ENCODE measurements around the gene MAST4. TPM values are rescaled to one million over a fixed set of nuclear protein-coding genes. Genes with fewer than 3 reads are reported as not detected.

Gene MAST4
- total RNA-seq, 2 donors from 2014 or later: 50.4 to 60.6 TPM

DNA sequence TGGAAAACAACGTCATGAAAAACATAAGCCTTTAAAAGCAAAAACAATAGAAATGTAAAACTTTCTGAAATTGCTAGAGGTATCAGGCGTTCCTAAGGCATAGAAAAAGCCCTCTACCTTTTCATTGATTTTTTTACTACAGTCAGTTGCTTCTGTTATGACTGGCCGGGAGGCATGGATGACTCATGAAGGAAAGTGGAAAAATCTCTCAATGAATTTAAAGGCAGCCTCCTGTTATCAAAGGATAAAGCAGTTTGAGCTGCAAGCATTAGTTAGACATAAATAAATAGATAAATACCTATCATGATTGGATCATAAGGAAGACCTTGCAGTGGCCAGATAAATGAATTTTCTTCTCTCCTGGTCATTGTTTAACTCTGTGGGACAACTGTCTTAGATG lies 281.6 kb downstream of the MAST4 start:
- TF ChIP-seq, protein P1, sequence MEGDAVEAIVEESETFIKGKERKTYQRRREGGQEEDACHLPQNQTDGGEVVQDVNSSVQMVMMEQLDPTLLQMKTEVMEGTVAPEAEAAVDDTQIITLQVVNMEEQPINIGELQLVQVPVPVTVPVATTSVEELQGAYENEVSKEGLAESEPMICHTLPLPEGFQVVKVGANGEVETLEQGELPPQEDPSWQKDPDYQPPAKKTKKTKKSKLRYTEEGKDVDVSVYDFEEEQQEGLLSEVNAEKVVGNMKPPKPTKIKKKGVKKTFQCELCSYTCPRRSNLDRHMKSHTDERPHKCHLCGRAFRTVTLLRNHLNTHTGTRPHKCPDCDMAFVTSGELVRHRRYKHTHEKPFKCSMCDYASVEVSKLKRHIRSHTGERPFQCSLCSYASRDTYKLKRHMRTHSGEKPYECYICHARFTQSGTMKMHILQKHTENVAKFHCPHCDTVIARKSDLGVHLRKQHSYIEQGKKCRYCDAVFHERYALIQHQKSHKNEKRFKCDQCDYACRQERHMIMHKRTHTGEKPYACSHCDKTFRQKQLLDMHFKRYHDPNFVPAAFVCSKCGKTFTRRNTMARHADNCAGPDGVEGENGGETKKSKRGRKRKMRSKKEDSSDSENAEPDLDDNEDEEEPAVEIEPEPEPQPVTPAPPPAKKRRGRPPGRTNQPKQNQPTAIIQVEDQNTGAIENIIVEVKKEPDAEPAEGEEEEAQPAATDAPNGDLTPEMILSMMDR (IDR thresholded peaks at IDR 0.05): no peak
- no peak for DNase-seq (ENCODE audit: low spot score)
- H3K27ac ChIP-seq: no peak overlapping the region
- no peaks in the 10 kb centered on the region for H3K9me3 ChIP-seq
- no peaks in the 10 kb centered on the region for H3K27me3 ChIP-seq
- H3K4me1 ChIP-seq: peaks cover 0 to 19% of the 10 kb centered on the region in 2 donors
- H3K36me3 ChIP-seq: no peaks in the 10 kb centered on the region
- H3K4me3 ChIP-seq: no peak overlapping the region

DNA sequence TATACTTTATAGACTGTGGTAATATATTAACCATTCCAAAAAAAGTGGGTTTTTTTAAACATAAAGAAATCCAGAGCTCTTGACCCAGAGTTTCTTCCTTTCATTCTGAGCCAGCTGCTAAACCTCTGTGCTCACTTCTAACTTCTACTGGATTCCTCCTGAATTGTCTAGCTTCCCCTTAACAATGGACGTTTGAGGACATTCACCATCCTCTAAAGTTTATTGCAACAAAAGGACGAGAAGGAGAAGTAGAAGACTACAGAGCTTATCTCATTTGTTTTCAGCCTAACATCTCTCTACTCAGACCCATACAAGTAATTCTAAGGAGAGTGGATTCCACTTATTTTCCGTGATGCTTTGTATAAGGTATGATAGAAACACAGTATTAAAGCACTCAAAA lies 284.2 kb downstream of the MAST4 start:
- DNase-seq (ENCODE audit: low spot score): no peak
- Histone ChIP-seq H3K4me1 (peaks cover 0 to 23% of the 10 kb centered on the region in 2 donors), H3K27ac (no peak overlapping the region), H3K36me3 (no peaks in the 10 kb centered on the region), H3K4me3 (no peak overlapping the region), H3K27me3 (no peaks in the 10 kb centered on the region), H3K9me3 (no peaks in the 10 kb centered on the region)
- TF ChIP-seq, protein P1 (IDR thresholded peaks at IDR 0.05): no peak

DNA sequence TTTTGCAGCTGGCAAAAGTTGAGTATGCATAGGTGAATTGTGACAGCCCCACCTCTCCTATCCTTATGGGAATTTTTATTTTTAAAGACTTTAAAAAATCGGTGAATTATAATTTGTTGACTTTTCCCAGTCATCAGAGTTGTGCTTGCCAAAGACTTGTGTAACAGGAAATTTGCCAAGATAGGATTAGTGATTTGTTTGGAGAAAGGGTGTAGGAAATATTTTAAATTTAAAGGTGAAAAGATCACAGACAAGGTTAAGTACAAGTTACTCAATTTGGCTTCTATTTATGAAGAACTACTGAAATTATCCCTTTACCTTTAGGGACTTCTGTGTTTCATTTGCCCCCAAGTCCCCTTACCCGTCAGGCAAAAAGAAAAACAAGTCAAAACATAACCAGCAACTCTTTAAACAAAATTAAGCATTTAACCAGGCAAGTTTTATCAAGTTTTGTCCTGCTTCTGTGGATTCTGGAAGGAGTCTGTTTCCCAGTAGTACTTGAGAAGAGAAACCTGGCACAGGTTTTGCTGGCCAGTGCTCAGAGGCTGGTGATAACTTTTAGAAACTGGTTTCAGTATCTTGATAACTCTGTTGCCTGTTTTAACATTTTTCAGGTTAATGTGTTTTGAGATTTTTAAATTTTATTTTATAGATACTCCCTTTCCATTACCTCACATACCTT lies 285.4 kb downstream of the MAST4 start:
- H3K27ac ChIP-seq: peak overlapping the region; percentile 41 to 63

DNA sequence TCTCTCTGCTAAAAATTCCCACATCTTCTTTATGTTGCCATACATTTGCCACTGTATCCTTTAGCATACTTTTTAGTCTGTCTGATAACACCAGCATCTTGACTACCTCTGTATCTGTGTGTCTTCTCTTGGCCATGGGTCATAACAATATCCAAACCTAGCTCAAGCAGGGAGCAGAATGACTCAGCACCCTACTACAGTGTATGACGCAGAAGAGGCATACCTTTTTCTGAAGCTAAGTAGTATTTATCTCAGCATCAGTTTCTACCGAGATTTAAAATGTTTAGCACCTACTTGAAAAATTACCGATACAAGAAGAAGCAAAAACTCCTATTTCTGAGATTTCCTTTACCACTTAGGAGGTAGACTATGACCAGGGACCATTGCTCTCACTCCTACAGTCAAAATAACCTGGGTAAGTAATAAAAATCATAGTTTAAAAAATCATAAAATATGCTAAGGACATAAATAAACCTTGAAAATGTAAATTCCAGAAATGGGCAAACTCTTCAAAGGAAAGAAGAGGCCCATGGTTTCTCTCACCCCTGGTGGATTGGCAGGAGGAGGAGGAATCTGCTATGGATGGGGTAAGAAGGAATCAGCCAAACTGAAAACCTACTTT lies 286.5 kb downstream of the MAST4 start:
- Histone ChIP-seq H3K27me3 (no peaks in the 10 kb centered on the region), H3K4me1 (peaks cover 0 to 23% of the 10 kb centered on the region in 2 donors), H3K9me3 (no peaks in the 10 kb centered on the region), H3K4me3 (no peak overlapping the region), H3K36me3 (no peaks in the 10 kb centered on the region), H3K27ac (peak overlapping the region; percentile 41 to 63)
- no peak for DNase-seq (ENCODE audit: low spot score)
- TF ChIP-seq, protein P1 (IDR thresholded peaks at IDR 0.05): no peak

More for the DNA sequence above, 285.4 kb downstream of the MAST4 start:
- no peaks in the 10 kb centered on the region for H3K36me3 ChIP-seq
- no peaks in the 10 kb centered on the region for H3K9me3 ChIP-seq
- no peak for DNase-seq (ENCODE audit: low spot score)
- H3K4me3 ChIP-seq: no peak overlapping the region
- H3K27me3 ChIP-seq: no peaks in the 10 kb centered on the region
- peaks cover 0 to 23% of the 10 kb centered on the region in 2 donors for H3K4me1 ChIP-seq
- TF ChIP-seq, protein P1 (IDR thresholded peaks at IDR 0.05): no peak

DNA sequence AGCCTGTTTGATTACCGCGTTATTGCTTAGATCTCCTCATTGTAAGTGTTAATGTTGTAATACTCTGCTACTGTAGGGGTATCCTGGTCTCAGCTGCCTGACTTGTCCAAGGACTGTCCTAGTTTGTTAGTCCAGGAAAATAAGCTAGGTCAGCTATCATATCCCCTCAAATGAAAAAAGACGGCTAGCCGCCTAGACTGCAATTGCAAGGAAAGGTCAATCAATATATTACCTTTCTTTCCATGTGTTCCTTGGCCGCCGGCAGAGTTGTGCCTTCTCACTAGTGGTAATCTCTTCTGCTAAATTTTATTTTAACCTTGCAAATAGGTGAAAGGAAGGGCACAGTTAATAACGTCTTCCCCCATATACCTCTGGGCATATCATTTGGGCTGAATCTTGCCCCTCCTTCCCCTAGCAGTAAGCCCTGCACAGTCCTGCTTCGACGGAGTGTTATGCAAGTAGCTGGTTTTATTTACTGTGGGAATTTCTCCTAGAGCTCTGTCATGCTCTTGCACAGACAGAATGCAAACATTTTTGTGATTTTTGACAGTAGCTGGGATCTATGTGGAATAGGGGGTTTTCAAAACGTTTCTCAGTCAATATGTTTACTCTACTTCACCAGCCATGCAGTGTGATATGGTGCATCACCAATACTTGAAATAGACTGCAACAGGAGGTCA lies 288.5 kb downstream of the MAST4 start:
- H3K27ac ChIP-seq: no peak overlapping the region
- DNase-seq (ENCODE audit: low spot score): no peak
- TF ChIP-seq, protein P1 (IDR thresholded peaks at IDR 0.05): no peak

More for the DNA sequence above, 288.5 kb downstream of the MAST4 start:
- H3K9me3 ChIP-seq: no peaks in the 10 kb centered on the region
- H3K4me1 ChIP-seq: peaks cover 0 to 41% of the 10 kb centered on the region in 2 donors
- no peak overlapping the region for H3K4me3 ChIP-seq
- no peaks in the 10 kb centered on the region for H3K27me3 ChIP-seq
- no peaks in the 10 kb centered on the region for H3K36me3 ChIP-seq
